Measurements from ENCODE around the gene RPL38.

The RPL38 gene

DNA sequence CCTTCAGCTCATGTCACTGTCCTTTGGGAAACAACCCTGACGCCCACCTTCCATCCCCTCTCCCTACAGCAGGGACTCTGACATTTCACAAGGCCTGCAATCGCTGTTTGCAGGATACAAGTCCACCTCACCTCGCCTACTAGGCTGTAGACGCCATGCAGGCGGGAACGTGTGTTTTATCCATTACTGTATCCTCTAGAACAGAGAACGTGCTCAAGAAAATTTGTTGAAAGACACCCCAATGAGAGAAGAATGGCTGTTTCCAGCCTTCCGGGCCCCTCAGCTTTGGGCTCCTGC is 8.4 kb downstream of the RPL38 start:
- no peak for DNase-seq

GRCh38 chr17:74212209-74212912 is 8.9 kb downstream of the RPL38 start:
- no peak for DNase-seq

GRCh38 chr17:74212913-74213791 is 9.7 kb downstream of the RPL38 start, which contains the start of gene TTYH2:
Gene TTYH2 (plus strand): TSS chr17:74213571. CDS start chr17:74213588, 17 bp downstream.
- peak; percentile 64 for DNase-seq

GRCh38 chr17:74213861-74214391 is 10.4 kb downstream of the RPL38 start:
- DNase-seq, result no peak

GRCh38 chr17:74214484-74215341 is 11.2 kb downstream of the RPL38 start:
- DNase-seq, result no peak

DNA sequence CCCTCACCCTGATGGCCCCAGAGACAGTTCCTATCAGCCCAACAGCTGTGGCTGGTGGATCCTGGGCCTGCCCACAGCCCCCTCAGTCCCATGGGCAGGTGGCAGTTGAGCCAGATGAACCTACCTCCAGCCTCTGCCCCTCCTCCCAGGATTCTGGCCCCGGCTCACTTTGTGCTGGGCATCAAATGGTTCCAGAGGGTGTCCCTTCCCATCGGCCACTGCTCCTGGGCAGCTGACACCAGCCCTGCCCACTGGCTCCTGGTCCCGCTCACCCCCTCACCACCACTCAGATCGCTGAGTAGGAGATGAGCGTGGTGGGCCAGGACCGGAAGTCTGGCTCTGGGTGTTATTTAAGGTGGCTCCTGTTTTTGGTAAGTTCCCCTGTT is 11.9 kb downstream of the RPL38 start:
- no peak for DNase-seq

DNA sequence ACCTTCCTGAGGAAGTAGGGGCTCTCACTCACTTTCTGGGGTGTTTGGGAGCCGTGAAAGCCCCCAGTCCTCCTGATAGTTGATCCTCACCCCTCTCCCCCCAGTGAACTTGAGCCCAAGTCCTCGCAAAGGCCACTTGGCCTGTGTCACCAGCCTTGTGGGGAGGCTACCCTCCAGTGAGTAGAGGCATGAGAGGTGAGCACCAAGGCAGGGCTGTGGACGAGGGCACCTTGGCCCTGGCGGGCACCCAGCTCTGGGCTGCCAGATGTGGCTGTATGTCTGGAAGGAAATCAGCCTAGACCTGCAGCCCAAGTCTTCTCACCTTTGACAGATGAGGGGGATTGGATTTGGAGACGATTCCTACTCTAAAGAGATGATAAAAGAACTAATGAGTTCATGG is 13.0 kb downstream of the RPL38 start:
- no peak for DNase-seq

DNA sequence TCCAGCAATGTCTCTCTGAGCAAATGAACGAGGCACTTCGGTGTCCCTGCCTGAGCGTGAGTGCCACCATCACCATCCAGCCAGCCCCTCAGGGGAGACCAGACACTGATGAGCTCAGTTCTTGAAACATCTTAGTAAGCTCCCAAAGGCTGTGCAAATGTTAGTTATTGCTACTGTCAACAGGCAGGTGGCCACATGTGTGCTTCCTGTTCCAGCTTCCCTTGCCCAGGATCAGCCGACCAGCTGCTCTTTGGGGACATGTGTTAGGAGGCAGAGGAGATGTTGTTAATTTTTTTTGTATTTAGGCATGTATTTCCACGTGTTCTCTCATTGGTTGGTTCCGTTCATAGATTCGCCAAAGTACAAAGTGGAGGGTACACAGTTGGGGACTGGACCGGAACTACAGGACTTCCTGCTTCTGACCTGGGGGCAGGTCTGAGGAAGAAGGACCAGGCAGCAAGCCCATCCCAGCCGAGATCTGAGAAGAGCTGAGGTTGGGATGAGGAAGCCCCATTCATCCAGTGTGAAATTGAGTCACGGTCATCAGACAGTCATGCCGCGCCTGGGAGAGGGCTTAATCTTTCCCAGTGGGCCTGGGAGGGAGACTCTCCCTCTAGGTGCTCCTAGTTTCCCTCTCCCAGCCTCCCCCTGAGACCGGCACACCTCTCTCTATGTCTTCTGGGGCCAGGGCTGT is 13.7 kb downstream of the RPL38 start:
- no peak for DNase-seq

GRCh38 chr17:74217888-74218287 is 14.4 kb downstream of the RPL38 start:
- DNase-seq, result no peak

GRCh38 chr17:74218436-74218835 is 15.0 kb downstream of the RPL38 start:
- no peak for DNase-seq

DNA sequence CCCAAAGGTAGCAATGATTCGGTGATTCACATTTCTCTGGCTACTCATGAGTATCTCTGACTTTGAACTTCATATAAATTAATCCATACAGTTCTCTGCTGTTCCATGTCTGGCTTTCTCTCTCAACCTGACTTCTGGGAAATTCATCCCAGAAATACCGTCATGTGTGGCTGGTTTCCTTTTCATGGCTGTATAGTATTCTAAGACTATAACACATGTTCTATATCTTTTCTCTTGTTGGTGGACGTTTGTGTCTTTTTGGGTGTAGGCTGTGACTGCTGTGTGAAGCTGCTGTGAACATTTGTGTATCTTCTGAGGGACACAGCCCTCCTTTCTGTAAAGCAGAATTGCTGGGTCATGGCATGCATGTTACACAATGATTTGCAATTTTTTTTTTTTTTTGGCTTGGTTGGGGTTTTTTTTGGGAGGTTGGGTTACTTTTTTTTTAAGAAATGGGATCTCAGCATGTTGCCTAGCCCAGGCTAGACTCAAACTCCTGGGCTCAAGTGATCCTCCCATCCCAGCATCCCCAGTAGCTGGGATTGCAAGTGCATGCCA is 16.2 kb downstream of the RPL38 start:
- no peak for DNase-seq

- no peak for DNase-seq
Observed at GRCh38 chr17:74220219-74220618, 16.7 kb downstream of the RPL38 start.

- DNase-seq, result no peak
Observed at GRCh38 chr17:74220946-74221818, 17.7 kb downstream of the RPL38 start.

DNA sequence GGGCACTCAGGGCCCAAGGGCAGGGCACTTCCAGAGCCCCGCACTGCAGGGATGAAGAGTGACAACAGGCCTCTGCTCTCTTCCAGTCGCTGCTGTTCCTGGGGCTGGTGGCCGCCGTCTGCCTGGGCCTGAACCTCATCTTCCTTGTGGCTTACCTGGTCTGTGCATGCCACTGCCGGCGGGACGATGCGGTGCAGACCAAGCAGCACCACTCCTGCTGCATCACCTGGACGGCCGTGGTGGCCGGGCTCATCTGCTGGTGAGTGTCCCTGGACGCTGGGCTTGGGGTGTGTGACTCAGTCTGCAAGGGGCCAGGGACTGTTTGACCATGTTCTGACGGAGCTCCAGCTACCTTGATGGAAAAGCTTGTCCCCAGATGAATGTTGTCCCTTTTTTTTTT is 18.9 kb downstream of the RPL38 start:
- no peak for DNase-seq

DNA sequence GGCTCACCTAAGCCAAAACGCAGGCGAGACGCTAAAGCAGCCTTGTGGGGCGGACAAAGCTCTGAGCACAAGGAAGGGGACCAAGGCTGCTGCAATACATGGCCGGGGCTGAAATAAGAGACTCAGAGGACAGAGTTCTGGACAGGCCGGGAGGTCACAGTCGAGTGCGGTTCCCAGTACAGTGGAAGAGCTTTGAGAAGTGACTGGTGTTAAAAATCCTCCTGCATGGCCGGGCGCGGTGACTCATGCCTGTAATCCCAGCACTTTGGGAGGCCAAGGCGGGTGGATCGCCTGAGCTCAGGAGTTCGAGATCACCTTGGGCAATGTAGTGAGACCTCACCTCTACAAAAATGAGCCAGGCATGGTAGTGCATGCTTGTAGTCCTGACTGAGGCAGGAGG is 20.4 kb downstream of the RPL38 start:
- DNase-seq, result no peak

GRCh38 chr17:74224959-74225725 is 21.7 kb downstream of the RPL38 start:
- DNase-seq, result no peak

DNA sequence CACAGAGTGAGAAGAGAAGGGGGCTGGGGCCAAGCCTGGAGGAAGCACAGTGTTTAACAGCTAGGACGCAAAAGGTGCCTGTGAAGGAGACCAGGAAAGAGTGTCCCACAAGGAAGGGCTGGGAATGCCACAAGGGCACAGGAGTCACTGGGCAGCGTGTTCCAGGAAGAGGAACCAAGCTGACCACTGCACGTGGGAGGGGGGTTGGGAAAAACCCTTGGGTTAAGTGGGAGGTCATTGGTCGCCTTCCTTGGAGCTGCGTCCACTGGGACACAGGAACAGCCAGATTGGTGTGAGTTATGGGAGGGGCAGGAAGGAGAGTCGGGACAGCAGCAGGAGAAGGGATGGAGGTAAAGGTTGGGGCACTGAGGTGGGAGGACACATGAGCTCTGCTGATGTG is 22.8 kb downstream of the RPL38 start:
- no peak for DNase-seq

DNA sequence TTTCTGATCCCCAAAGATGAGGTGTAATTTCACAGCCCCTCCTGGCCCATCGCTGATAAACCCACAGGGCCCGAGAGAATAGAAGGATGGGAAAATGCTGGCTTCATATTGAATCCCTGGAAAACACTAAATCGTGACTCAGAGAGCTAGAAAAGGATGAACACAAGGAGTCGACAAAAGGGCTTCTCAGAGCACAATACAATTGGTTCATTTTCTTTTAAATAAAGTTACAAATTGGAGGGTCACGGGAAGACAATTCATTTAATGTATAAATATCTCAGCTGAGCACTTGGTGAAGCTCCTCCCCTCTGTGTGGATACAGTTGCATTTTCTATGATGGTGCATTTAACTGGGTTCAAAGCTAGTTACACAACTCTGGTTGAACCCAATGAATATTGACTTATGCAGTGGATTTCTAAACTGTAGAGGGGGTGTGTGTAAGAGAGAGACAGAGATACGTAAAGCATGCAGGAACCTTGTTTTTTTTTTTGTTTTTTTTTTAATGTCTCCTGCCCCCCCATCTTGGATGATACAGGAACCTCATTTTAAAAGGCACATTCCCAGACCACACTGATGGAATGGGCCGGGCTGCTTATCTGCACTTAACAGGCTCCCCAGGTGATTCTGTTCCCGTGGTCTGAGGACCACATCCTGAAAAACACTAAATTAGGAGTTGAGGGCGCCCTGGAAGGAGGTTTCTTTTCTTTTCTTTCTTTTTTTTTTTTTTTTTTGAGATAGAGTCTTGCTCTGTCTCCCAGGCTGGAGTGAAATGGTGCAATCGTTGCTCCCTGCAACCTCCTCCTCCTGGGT is 24.0 kb downstream of the RPL38 start:
- no peak for DNase-seq

DNA sequence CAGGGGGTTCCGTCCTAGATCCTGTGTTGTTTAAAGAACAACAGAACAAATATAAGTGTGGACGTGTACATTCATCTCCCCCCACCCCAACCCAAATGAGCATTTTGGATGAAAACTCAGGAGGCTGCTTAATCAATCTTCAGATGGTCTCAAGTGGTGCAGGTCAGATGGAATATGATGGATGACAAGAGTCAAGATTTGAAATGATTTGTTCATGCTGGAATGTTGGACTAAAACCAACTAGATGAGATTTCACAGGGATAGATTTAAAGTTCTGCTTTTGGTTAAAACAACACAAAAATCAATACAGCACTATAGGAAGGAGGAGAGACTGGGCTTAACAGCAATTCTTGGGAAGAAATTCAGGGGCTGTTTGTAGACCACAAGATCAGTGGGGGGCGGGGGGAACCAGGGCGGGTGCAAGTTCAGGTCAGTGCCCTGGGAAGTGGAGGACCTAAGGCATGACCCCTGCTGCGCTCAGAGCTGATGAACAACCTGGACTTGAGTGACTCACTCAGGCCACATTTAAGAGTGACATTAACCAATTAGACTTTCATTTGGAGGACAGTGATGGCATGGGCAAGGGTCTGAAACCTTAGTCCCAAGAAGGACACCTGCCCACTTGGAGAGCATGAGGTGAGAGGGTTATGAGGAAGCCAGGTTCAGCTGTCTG is 25.0 kb downstream of the RPL38 start:
- no peak for DNase-seq
